H1 (cell line): ENCODE data around the gene ARID1B. TPM values are rescaled to one million over a fixed set of nuclear protein-coding genes. Genes with fewer than 3 reads are reported as not detected.

Experiments used
- EGR1 ChIP-seq: IDR thresholded peaks from 2 replicates; pipeline ENCODE4 v1.6.1; 2011; ENCODE audit warnings: low read depth, low read length, borderline replicate concordance
- GTF2F1 ChIP-seq: IDR thresholded peaks from 2 replicates; pipeline ENCODE4 v1.6.1; 2012; ENCODE audit warnings: low read depth, low read length, improper control_type of control experiment, borderline replicate concordance
- HDAC6 ChIP-seq: IDR thresholded peaks from one replicate; pipeline ENCODE4 v1.7.1; 2012; ENCODE audit warnings: low read depth, mild to moderate bottlenecking, inconsistent platforms, low read length, moderate library complexity
- SAP30 ChIP-seq: fragments of 300-600 bp; sonication (generic); IDR thresholded peaks from 2 replicates; pipeline ENCODE4 v1.7.1; 2012; ENCODE audit warnings: low read length, moderate library complexity, mild to moderate bottlenecking, inconsistent platforms; ENCODE audit not compliant: insufficient read depth, insufficient replicate concordance
- SP1 ChIP-seq: IDR thresholded peaks from 2 replicates; pipeline ENCODE4 v1.6.1; 2011; ENCODE audit warnings: low read depth, low read length
- SUZ12 ChIP-seq: fragments of 200-600 bp; sonication (generic); IDR thresholded peaks from 2 replicates; pipeline ENCODE4 v1.6.1; 2012; ENCODE audit warnings: mild to moderate bottlenecking, inconsistent platforms, low read length, moderate library complexity, mixed read lengths
- polyA plus RNA-seq, 7 experiments: library from polyadenylated mRNA; depleted of rRNA in 3 of 7; stranded (reverse) in 5 of 7; unstranded in 2 of 7; fragments of >200 nt in 5 of 7; fragments of 200-250 nt in 2 of 7; gene quantifications; 1 replicate in 5 of 7; 2 replicates in 1 of 7; 4 replicates in 1 of 7; pipeline versions ENCODE4 v1.2.1 to v1.2.3, GENCODE V29; 2011 to 2013; ENCODE audit warnings: missing spikeins in 2 of 7, mixed read lengths in 2 of 7
- total RNA-seq: library from RNA; stranded (reverse); fragmentation: NEBNext Ultra II Directional; extraction: Animal tissue kit (Norgen Biotek cat#: 25700); gene quantifications from 2 replicates; pipeline ENCODE4 v1.2.1, GENCODE V29; 2021

Gene ARID1B
- total and polyA plus RNA-seq, 2 of the 8 experiments (the other 6 are each of a cell fraction or from before 2014, with no cell fraction given) = 24.3 to 70.3 TPM

DNA sequence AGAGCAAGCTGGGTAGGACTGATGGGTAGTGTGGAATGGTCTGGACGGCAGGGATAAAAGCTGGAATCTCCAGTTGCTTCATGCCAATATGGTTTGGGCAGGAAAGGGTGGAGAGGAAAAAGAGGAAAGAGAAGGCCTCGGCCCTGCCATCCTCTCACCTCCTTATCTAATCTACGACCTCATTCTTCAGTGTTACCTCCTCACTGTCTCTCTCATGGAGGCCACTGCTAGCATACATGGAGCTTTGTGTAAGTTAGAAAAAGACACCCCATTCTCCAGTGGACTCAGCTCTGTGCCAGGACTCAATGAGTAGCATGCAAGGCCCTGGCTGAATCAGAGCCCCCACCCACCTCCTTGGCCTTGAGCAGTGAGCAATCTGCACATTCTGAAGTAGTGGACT is 6.1 kb upstream of the ARID1B start (continued):
- TF ChIP-seq HDAC6 (no peak), SUZ12 (no peak), SP1 (no peak), GTF2F1 (no peak), EGR1 (no peak), SAP30 (no peak)
